CD4-positive, alpha-beta T cell (primary cell): ENCODE data around the gene GAS6. TPM values are rescaled to one million over a fixed set of nuclear protein-coding genes. Genes with fewer than 3 reads are reported as not detected.

ENCODE experiments used
- ATAC-seq: fragments of 200-7000 bp; cut with Tn5 transposase; one replicate; pipeline ENCODE4 v1.10.0; 2022; ENCODE audit warnings: mild to moderate bottlenecking; ENCODE audit not compliant: poor library complexity
- CTCF ChIA-PET: fragments of 350-600 bp; sonication (Branson Sonifier 250); formaldehyde crosslinking; loops from one replicate; lab custom pipeline; 2021; ENCODE audit warnings: antibody characterized with exemption, inconsistent platforms; lab: Charles Lee
- POLR2A ChIA-PET: fragments of 350-600 bp; sonication (Branson Sonifier 250); formaldehyde crosslinking; loops from one replicate; lab custom pipeline; 2021; ENCODE audit warnings: antibody characterized with exemption, inconsistent platforms; lab: Charles Lee
- DNase-seq, 14 experiments: peaks; one replicate each; pipeline ENCODE4 v3.0.0-alpha.2; 2013 to 2020; ENCODE audit warnings: mixed read lengths in 2 of 14
- H3K27ac ChIP-seq, 2 donors: one replicate each; pipeline versions ENCODE4 v1.5.1 to v1.7.0; 2013; ENCODE audit warnings: low read length in 2 of 2, low read depth in 1 of 2, mild to moderate bottlenecking in 1 of 2
- H3K27me3 ChIP-seq, 2 experiments: 1 replicate in 1 of 2; 2 replicates in 1 of 2; pipeline versions ENCODE4 v1.6.1 to v1.7.0; 2013; ENCODE audit warnings: low read length in 2 of 2, control low read depth in 1 of 2, mild to moderate bottlenecking in 1 of 2, moderate library complexity in 1 of 2; ENCODE audit not compliant: insufficient read depth in 2 of 2, control insufficient read depth in 1 of 2
- H3K36me3 ChIP-seq: one replicate; pipeline ENCODE4 v1.6.1; 2013; ENCODE audit warnings: low read length, control low read depth; ENCODE audit not compliant: insufficient read depth
- H3K4me1 ChIP-seq: one replicate; pipeline ENCODE4 v1.6.1; 2013; ENCODE audit warnings: low read length, control low read depth; ENCODE audit not compliant: insufficient read depth
- H3K4me3 ChIP-seq: one replicate; pipeline ENCODE4 v1.5.1; 2013; ENCODE audit warnings: mild to moderate bottlenecking, low read length, moderate library complexity
- H3K9me3 ChIP-seq, 2 experiments: 1 replicate in 1 of 2; 2 replicates in 1 of 2; pipeline versions ENCODE4 v1.6.1 to v1.7.0; 2013; ENCODE audit warnings: low read length in 2 of 2, mild to moderate bottlenecking in 2 of 2, control low read depth in 1 of 2, moderate library complexity in 1 of 2; ENCODE audit not compliant: control insufficient read depth in 1 of 2, insufficient read depth in 1 of 2
- H3K27ac Mint-ChIP-seq: one replicate; pipeline ENCODE4 v1.8.0; 2020; ENCODE audit warnings: mixed read lengths
- H3K27me3 Mint-ChIP-seq: one replicate; pipeline ENCODE4 v1.8.0; 2021; ENCODE audit warnings: mixed read lengths
- H3K36me3 Mint-ChIP-seq: one replicate; pipeline ENCODE4 v1.8.0; 2021; ENCODE audit warnings: low read depth, mixed read lengths
- H3K4me1 Mint-ChIP-seq: one replicate; pipeline ENCODE4 v1.8.0; 2021; ENCODE audit warnings: low read depth, mixed read lengths
- H3K4me3 Mint-ChIP-seq: one replicate; pipeline ENCODE4 v1.8.0; 2020; ENCODE audit warnings: mild to moderate bottlenecking, mixed read lengths
- H3K9me3 Mint-ChIP-seq: one replicate; pipeline ENCODE4 v1.8.0; 2020; ENCODE audit warnings: mixed read lengths
- intact Hi-C, 2 experiments: fragments of 100-400 bp; cut with DNase I in 1 of 2; cut with micrococcal nuclease in 1 of 2; formaldehyde crosslinking; loops; one replicate each; pipeline versions ENCODE4 v1.15.1 to v1.9.0; 2023 to 2025; cut with DNase I, micrococcal nuclease
- total RNA-seq, 174 experiments: library from RNA in 2 of 174; stranded (reverse) in 2 of 174; gene quantifications; one replicate each; pipeline ENCODE4 v1.2.3 and lab custom pipeline; 2021 to 2026
- TF ChIP-seq, protein P1 (sequence below): fragments of 200-600 bp; IDR thresholded peaks from one replicate; pipeline ENCODE4 v1.8.0; 2022; ENCODE audit warnings: antibody characterized with exemption, mild to moderate bottlenecking

GAS6 gene
- total RNA-seq, 2 experiments from 2014 or later: 0.52 to 1.0 TPM

DNA sequence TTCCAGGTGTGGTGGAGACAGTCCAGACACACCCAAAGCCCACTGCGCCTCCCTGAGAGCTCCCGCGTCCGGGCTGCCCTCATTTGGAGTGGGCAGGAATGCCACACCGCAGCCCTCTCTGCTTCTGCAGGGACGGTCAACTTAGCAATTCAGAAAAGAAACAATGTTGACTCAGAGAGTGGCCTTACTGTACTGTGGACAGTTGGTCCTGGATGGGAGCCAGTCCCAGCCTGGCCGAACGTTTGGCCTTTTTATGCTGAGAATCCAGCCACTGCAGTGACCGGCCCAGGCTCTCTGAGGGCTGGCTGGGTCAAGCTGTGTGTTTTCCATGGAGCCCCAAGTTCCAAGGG, 7.2 kb downstream of the GAS6 start:
- no peaks in the 10 kb centered on the region for H3K27me3 ChIP-seq
- no peak overlapping the region for H3K4me3 Mint-ChIP-seq
- peaks cover 17% of the 10 kb centered on the region for H3K4me1 Mint-ChIP-seq
- H3K36me3 ChIP-seq: no peaks in the 10 kb centered on the region
- intact Hi-C loops: no loop called here
- ATAC-seq (no peak), DNase-seq (peak in 1 of 14 experiments; percentile 2)
- TF ChIP-seq, protein P1, sequence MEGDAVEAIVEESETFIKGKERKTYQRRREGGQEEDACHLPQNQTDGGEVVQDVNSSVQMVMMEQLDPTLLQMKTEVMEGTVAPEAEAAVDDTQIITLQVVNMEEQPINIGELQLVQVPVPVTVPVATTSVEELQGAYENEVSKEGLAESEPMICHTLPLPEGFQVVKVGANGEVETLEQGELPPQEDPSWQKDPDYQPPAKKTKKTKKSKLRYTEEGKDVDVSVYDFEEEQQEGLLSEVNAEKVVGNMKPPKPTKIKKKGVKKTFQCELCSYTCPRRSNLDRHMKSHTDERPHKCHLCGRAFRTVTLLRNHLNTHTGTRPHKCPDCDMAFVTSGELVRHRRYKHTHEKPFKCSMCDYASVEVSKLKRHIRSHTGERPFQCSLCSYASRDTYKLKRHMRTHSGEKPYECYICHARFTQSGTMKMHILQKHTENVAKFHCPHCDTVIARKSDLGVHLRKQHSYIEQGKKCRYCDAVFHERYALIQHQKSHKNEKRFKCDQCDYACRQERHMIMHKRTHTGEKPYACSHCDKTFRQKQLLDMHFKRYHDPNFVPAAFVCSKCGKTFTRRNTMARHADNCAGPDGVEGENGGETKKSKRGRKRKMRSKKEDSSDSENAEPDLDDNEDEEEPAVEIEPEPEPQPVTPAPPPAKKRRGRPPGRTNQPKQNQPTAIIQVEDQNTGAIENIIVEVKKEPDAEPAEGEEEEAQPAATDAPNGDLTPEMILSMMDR: no peak
- H3K27me3 Mint-ChIP-seq: peaks cover 41% of the 10 kb centered on the region
- no peaks in the 10 kb centered on the region for H3K36me3 Mint-ChIP-seq
- H3K27ac ChIP-seq: no peak overlapping the region
- ChIA-PET CTCF (no interaction called here), POLR2A (no interaction called here)
- peaks cover 19% of the 10 kb centered on the region for H3K4me1 ChIP-seq
- no peaks in the 10 kb centered on the region for H3K9me3 Mint-ChIP-seq
- peaks cover 0 to 5% of the 10 kb centered on the region in 2 experiments for H3K9me3 ChIP-seq
- no peak overlapping the region for H3K27ac Mint-ChIP-seq
- no peak overlapping the region for H3K4me3 ChIP-seq

DNA sequence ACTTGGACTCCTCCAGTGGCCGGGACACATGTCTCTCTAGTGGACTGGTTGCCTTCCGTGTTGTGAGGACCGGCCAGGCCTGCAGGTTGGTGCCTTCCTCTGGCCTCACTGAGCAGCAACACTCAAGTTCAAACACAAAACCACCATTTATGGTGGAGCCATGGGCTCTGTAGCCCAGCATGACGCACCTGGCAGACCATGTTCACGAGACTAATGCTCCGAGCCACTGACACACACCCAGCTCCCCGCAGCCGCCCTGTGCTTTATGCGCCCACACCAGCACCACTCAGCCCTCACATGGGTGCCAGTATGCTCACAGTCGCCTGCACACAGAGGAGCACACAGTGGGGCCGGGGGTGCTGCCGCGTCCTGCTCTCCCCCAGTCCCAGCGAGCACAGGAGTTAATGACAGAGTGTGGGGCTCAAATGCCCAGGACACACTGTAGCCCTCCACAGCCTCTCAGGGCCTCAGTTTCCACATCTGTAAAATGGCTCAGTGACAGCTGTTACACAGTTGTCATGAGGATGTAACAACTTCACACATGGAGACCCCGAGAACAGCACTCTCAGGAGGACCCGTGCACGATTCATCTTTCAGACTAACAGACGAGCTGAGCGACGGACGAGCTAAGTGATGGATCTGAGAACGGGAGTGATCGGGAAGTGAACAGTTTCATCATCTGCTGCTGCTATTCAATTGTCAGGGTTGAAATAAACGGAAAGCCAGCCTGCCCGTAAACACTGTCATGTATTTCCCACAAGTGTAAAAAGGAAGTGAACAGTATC, 7.8 kb downstream of the GAS6 start:
- Histone ChIP-seq H3K9me3 (peaks cover 0 to 5% of the 10 kb centered on the region in 2 experiments), H3K36me3 (no peaks in the 10 kb centered on the region), H3K4me1 (peaks cover 19% of the 10 kb centered on the region), H3K27ac (no peak overlapping the region), H3K27me3 (no peaks in the 10 kb centered on the region), H3K4me3 (no peak overlapping the region)
- CTCF ChIA-PET: no interaction called here
- POLR2A ChIA-PET: no interaction called here
- Mint-ChIP-seq H3K27ac (no peak overlapping the region), H3K4me3 (no peak overlapping the region), H3K36me3 (no peaks in the 10 kb centered on the region), H3K4me1 (peaks cover 17% of the 10 kb centered on the region), H3K9me3 (no peaks in the 10 kb centered on the region), H3K27me3 (peaks cover 41% of the 10 kb centered on the region)
- TF ChIP-seq, protein P1: no peak
- intact Hi-C loops: no loop called here
- ATAC-seq (no peak), DNase-seq (peak in 1 of 14 experiments; percentile 7)

DNA sequence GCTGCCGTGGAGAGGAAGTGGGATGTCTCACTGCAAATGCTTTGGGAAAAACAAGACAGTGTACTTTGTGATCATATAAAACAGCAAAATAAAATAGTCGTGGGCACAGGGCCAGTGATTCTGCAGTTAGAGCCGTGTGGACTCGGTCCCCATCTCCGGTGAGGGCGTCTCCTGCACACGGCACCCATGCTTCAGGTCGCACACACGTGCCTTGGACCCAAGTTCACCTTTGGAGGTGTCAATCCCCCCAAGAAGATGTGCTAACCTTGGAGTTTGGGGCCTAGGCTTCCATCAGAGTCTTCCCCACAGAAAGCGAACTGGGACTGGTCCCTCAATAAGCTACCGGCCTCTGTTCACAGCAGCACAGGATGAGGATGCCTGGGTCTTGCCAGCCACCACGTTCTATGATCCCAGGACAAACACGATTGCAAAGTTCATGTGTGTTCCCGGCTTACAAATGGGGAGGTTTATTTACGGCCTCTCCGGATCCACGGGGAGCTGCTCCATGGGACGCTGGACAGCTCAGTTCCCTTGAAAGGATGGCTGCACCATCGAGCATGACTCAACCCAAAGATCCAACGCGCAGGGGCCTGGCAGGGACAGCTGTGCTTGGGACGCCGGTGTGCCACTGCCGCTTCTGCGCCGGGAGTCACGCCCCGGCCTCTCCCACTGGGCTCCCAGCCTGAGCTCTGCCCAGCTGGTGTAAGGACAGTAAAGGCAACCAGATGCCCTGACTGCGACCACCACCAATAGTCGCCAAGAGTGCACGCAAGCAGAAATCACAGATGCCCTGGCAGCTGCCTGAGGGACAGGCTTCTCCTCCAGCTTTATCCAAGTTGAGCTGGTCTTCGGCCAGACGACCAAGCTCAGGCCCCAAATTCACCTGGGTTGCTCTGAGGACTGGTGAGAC, 8.6 kb downstream of the GAS6 start:
- no peaks in the 10 kb centered on the region for H3K9me3 Mint-ChIP-seq
- no peak overlapping the region for H3K4me3 ChIP-seq

More for the DNA sequence above, 8.6 kb downstream of the GAS6 start:
- ChIA-PET POLR2A (no interaction called here), CTCF (no interaction called here)
- intact Hi-C loops: no loop called here
- Histone ChIP-seq H3K4me1 (peaks cover 19% of the 10 kb centered on the region), H3K27ac (no peak overlapping the region), H3K36me3 (no peaks in the 10 kb centered on the region), H3K9me3 (peaks cover 0 to 5% of the 10 kb centered on the region in 2 experiments), H3K27me3 (no peaks in the 10 kb centered on the region)
- no peak overlapping the region for H3K27ac Mint-ChIP-seq
- no peaks in the 10 kb centered on the region for H3K36me3 Mint-ChIP-seq
- peaks cover 17% of the 10 kb centered on the region for H3K4me1 Mint-ChIP-seq
- TF ChIP-seq, protein P1: no peak
- H3K27me3 Mint-ChIP-seq: peaks cover 37% of the 10 kb centered on the region
- DNase-seq: no peak
- H3K4me3 Mint-ChIP-seq: no peak overlapping the region
- ATAC-seq: no peak
